HG03442 (cell line): ENCODE measurements around the gene ANXA7.
A peak's percentile ranks its signal among the peaks of the same experiment; 100 is the strongest.

ENCODE experiments used
- ATAC-seq: cut with Tn5 transposase; IDR thresholded peaks from one replicate; pipeline ENCODE4 v1.9.1; 2021; ENCODE audit warnings: mild to moderate bottlenecking, moderate library complexity; ENCODE audit not compliant: unreplicated experiment

The ANXA7 gene

GRCh38 chr10:73413528-73414229 lies at the start of gene ANXA7:
Gene ANXA7, minus strand, starts transcription at chr10:73414058. Its CDS starts 13,202 bp downstream, at chr10:73400856.
- peak; percentile 90 for ATAC-seq

DNA sequence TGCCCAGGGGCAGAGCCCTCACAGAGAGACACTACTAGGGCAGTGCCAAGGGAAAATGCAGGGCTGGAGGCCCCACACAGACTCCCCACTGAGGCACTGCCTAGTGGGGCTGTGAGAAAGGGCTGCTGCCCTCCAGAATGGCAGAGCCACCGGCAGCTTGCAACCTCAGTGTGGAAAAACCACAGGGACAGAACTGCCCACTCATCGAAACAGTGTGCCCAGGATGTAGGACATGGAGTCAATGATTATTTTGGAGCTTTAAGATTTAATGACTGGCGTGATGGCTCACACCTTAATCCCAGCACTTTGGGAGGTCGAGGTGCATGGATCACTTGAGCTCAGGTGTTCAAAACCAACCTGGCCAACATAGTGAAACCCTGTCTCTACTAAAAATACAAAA lies 47.0 kb upstream of the ANXA7 start:
- ATAC-seq = no peak

GRCh38 chr10:73459683-73460314 lies 45.9 kb upstream of the ANXA7 start:
- ATAC-seq = no peak

DNA sequence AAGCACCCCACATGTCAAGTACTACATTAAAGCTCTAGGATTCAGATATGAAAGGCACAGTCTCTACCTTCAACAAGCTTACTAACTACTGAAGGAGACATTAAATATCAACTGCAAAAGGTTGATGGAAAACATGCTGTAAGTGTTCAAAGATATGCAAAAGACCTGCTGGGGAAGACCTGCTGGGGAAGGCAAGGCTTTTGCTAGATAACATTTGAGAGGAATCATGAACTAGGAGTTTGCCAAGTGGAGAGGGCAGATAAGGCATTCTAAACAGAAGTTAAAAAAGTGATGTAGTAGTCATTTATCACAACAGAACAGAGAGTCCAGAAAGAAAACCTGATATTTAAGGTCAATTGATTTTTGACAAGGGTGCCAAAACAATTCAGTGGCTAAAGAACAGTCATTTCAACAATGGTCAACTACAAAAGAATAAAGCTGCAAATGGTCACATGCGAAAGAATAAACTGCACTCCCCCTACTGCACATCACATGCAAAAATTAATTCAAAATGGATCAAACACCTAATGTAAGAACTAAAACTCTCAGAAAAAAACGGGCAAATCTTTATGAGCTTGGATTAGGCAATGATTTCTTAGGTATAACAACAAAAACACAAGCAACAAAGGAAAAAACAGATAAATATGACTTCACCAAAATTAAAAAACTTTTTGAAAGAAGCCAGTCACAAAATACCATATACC lies 42.5 kb upstream of the ANXA7 start:
- no peak for ATAC-seq

DNA sequence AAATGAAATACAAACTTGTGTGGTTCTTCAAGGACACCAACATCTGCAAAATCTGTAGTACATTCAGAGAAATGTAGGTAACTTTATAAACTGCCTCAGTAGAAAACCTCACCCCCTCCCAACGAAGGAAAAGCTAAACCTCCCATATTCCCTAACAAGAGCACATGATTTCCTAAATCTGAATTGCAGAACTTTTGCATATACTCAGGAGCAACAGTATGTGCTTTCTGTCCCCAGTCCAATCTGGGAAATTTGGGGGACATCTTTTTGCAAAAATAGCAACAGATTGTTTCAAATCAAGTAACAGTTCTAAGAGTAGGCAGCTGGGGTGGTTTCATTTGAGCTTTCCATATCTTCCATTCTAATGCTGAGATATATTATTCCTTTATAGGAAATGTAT lies 35.3 kb upstream of the ANXA7 start:
- no peak for ATAC-seq

- no peak for ATAC-seq
These were observed 34.5 kb upstream of the ANXA7 start for GRCh38 chr10:73448384-73448783.

GRCh38 chr10:73446926-73447325 lies 33.1 kb upstream of the ANXA7 start:
- ATAC-seq = no peak

DNA sequence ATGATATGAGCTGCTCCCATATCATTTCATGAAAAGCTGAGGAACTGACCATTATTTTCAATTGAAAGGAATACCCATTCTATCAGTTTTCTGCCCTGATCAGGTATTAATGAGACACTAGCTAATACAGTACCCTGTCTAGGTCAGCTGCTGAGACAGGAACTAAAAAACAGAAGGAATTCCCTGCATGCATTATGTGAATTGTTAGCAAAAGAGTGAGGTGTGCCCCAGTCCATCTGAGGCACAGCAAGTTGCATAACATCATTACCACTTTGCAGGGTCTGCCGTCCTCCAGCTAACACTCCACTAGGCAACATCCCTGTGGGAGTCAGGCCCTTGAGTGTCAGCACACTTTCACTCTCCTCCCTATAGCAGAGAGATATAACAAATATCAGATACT lies 30.6 kb upstream of the ANXA7 start:
- no peak for ATAC-seq

DNA sequence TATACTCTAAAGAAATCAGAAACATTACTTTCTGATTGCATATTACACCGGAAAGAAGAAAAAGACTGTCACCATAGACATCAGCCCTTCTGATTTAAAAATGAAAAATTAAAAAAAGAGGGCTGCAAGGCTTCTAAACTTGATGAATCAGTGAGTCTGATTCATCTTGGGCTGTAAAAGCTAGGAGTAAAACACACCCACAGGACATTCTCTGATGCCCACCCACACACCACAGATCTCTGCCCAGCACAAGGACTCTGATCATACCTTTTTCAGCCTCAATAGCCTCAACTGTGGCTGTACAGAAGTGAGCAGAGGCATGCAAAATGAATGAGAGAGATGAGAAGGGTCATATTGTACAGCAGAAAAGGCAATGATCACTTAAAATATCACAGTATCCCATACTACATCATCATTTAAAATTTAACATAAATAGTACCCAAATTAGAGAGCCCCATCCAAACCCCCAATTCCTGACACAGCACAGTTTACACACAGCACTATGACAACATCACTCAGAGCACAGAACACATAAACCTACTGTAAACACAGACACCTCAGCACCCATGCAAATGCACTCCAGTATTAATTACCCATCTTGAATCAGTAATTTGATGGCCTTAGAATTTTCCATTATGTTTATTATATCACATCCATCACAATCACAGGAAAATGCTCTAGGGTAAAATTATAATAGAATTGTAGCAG lies 25.9 kb upstream of the ANXA7 start:
- ATAC-seq = no peak

GRCh38 chr10:73439055-73439454 lies 25.2 kb upstream of the ANXA7 start:
- no peak for ATAC-seq

DNA sequence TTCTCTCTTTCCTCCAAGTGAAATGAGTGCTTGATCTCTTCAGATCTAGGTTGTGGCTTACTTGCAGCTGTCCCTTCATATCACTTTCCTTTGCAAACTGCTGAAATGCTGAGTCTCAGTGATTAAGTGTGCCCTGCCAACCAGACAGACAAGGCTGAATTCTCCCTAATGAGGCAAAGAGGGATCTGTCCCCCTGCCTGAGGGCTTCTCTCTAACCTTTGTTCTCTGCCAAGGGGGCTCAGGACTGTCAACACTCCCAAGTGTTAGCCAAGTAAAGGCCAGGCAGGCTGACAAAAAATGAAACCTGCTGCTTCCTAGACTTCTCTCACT lies 19.6 kb upstream of the ANXA7 start, which contains the start of gene MSS51:
Gene MSS51 (minus strand): TSS at position 24 of the 330 bp plus-strand sequence. CDS start 5,277 bp downstream, outside the sequence.
- ATAC-seq = no peak

- ATAC-seq = no peak
These were observed 19.0 kb upstream of the ANXA7 start for GRCh38 chr10:73432646-73433537.

GRCh38 chr10:73426318-73426717 lies 12.5 kb upstream of the ANXA7 start:
- ATAC-seq = no peak

- ATAC-seq = no peak
These were observed 10.6 kb upstream of the ANXA7 start for GRCh38 chr10:73424478-73424877.

DNA sequence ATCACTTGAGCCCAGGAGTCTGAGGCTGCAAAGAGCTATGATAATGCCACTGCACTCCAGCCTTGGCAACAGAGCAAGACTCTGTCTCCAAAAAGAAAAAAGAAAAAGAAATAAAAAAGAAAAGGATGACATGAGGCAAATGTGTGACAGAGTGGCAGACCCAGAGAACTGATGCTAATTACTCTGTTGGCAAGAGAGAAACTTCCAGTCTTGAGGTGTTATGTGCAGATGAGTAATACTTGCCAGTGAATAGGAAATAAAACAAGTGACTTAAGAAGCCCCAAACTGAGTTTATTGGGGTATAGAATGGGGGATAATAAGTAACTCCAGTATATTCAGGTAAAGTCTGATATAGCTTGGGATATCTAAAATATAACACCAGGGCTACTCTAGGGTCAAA lies 9.5 kb upstream of the ANXA7 start:
- ATAC-seq = no peak

DNA sequence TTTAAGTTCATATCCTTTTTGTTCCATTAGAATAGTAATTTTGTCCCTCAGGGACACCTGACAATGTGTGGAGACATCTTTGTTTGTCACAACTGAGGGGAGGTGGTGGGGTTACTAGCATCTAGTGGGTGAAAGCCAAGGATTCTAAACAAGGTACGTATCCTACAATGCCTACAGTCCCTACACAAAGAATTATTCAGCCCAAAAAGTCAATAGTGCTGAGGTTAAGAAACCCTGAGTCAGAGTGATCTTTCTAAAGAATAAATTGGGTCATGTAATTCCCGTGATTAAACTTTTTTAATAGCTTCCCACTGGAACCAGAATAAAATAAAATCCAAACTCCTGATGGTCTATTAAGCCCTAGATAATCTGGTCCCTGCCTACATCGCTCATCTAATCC lies 2.7 kb upstream of the ANXA7 start:
- ATAC-seq = no peak

DNA sequence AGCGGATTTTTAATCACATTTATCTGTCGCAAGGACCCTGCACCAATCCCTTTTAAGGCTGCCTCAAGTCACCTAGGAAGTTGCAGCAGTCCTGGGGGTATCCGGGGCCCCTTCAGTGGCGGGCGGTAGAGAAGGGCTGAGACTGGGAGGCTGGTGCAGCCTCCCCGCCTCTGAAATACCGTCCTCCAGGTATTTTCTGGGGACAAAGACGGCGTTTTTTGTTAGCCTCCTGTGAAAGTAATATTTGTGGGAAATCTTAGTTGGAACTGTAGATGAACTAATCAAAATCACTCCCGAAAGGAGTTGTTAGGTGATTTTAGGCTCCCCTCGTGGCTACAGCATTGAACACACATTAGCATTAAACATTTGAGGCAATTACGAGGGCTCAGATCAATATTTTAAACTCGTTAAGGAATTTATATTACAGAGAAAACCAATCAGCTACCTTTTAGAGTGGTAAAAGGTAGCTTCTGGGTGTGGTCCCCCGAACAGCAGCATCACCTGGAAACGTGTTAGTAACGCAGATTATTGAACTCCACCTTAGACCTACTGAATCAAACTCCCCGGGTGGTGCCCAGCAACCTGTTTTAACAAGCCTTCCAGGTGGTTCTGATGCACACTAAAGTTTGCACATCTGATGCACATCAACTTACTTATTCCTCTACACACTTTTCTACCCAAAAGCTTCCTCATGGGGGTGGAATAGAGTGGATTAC lies 530 bp upstream of the ANXA7 start:
- ATAC-seq = peak; percentile 15

- ATAC-seq = peak; percentile 25
These were observed 740 bp downstream of the ANXA7 start for GRCh38 chr10:73413108-73413527.

DNA sequence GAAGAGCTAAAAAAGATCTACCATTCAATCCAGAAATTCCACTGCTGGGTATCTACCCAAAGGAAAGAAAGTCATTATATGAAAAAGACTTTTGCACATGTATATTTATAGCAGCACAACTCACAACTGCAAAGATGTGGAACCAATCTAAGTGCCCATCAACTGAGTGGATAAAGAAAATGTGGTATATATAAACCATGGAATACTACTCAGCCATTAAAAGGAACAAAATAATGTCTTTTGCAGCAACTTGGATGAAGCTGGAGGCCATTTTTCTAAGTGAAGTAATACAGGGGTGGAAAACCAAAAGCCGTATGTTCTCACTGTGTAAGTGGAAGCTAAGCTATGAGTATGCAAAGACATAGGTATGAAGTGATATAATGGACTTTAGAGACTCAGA lies 3.0 kb downstream of the ANXA7 start:
- no peak for ATAC-seq
